HG03432 (cell line): ENCODE measurements around the gene KRTAP5-1.

Source experiments
- ATAC-seq: cut with Tn5 transposase; IDR thresholded peaks from one replicate; pipeline ENCODE4 v1.9.1; 2021; ENCODE audit warnings: mild to moderate bottlenecking, moderate library complexity; ENCODE audit not compliant: unreplicated experiment

Gene KRTAP5-1

GRCh38 chr11:1546536-1547466, 38.3 kb downstream of the KRTAP5-1 start:
- ATAC-seq: no peak

- no peak for ATAC-seq
Observed at GRCh38 chr11:1546077-1546535, 39.0 kb downstream of the KRTAP5-1 start.

GRCh38 chr11:1545432-1545831, 39.7 kb downstream of the KRTAP5-1 start:
- ATAC-seq: no peak

- ATAC-seq: no peak
Observed at GRCh38 chr11:1544536-1544935, 40.5 kb downstream of the KRTAP5-1 start.

GRCh38 chr11:1543606-1544263, 41.3 kb downstream of the KRTAP5-1 start:
- ATAC-seq: no peak

- ATAC-seq: no peak
Observed at GRCh38 chr11:1542267-1542666, 42.8 kb downstream of the KRTAP5-1 start.

- no peak for ATAC-seq
Observed at GRCh38 chr11:1541474-1542204, 43.4 kb downstream of the KRTAP5-1 start.

- no peak for ATAC-seq
Observed at GRCh38 chr11:1540074-1540473, 45.0 kb downstream of the KRTAP5-1 start.

GRCh38 chr11:1538153-1538552, 46.9 kb downstream of the KRTAP5-1 start:
- no peak for ATAC-seq

- no peak for ATAC-seq
Observed at GRCh38 chr11:1536065-1536843, 48.8 kb downstream of the KRTAP5-1 start.

- ATAC-seq: no peak
Observed at GRCh38 chr11:1534682-1535081, 50.4 kb downstream of the KRTAP5-1 start.
